Measurements from ENCODE around the gene RGL1. TPM values are rescaled to one million over a fixed set of nuclear protein-coding genes. Genes with fewer than 3 reads are reported as not detected.

RGL1 gene
- total RNA-seq, 1 experiment from 2014 or later, result 1.3 TPM

DNA sequence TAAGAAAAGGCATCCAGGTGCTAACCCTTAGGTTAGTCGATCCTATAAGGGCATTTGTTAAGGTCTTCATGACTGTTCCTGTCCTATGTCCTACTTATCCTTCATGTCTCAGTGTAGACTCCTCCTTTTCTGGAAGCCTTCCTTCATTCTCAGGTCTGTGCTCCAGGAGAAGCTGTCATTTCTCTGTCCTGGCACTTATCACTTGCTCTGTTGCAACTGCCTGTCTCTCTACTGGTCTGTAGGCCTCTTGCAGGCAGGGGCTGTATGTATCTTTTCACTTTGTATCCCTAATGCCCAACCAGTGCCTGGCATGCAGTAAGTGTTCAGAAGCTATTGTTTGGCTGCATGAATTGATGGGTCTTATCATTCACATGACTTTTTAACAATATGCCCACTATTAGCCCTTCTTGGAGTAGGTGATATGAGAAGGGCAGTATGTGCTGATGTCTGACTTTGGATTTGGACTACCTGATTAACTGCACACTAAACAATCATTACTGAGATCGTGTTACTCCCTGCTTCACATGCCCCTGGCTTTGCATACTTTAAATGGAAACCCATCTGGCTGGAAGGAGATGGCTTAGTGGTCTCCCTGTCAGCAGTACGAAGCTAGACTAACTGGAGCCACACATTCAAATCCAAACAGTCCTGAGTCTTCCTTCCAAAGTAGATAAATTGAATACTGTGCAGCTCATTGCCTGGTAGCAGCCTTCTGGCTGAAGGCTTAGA, 88.8 kb downstream of the RGL1 start:
- BruUV-seq (replicated peaks), result no TSS peak
- Histone ChIP-seq H3K36me3 (ENCODE audit: control insufficient read depth in 1 of 2, insufficient read depth in 2 of 2, low read length in 2 of 2) (no peaks in the 10 kb centered on the region), H3K27me3 (ENCODE audit: insufficient read depth, low read length) (no peaks in the 10 kb centered on the region), H3K4me3 (replicated peaks in 1 of 2; ENCODE audit: low read depth in 1 of 2, low read length in 2 of 2) (no peak overlapping the region), H3K4me1 (ENCODE audit: control insufficient read depth in 1 of 2, insufficient read depth in 2 of 2, low read length in 2 of 2) (no peaks in the 10 kb centered on the region), H3K9me3 (ENCODE audit: control insufficient read depth in 1 of 2, insufficient read depth in 1 of 2, low read depth in 1 of 2, low read length in 2 of 2) (no peaks in the 10 kb centered on the region), H3K4me2 (ENCODE audit: low read length) (no peak overlapping the region), H3K9ac (ENCODE audit: low read length) (no peak overlapping the region), H3K79me2 (ENCODE audit: insufficient read depth, low read length) (no peaks in the 10 kb centered on the region), H2AFZ (ENCODE audit: low read depth, low read length, poor library complexity, severe bottlenecking) (no peak overlapping the region), H3K27ac (ENCODE audit: low read depth, low read length) (no peak overlapping the region), H3K9me2 (ENCODE audit: insufficient read depth) (no peaks in the 10 kb centered on the region), H4K20me1 (ENCODE audit: insufficient read depth) (no peaks in the 10 kb centered on the region)
- ChIA-PET RAD21 (ENCODE audit: low non-redundant PET in 1 of 2, low total read pairs in 2 of 2, uncharacterized antibody in 2 of 2, unreplicated experiment in 2 of 2) (no interaction called here), CTCF (interaction anchor here (1.3 to 1.5 kb wide), 2 partner anchors 8 to 22 kb away, joined by 3 to 5 read pairs; no protein-coding TSS in a partner anchor), POLR2A (no interaction called here)
- TF ChIP-seq POLR2A (IDR thresholded peaks at IDR 0.05; ENCODE audit: borderline replicate concordance, extremely low read depth, insufficient read depth, insufficient read length) (no peak), EZH2 (IDR thresholded peaks at IDR 0.05) (no peak), SRF (IDR thresholded peaks at IDR 0.05; ENCODE audit: low read depth) (no peak), SIN3A (IDR thresholded peaks at IDR 0.05; ENCODE audit: low read depth) (no peak), TCF7L2 (IDR thresholded peaks at IDR 0.05; ENCODE audit: borderline replicate concordance, extremely low read depth, insufficient read depth, insufficient read length) (no peak), SP1 (IDR thresholded peaks at IDR 0.05; ENCODE audit: low read depth) (no peak), ZFX (IDR thresholded peaks at IDR 0.05) (no peak), EZH2phosphoT487 (IDR thresholded peaks at IDR 0.05; ENCODE audit: borderline replicate concordance) (no peak), CTCF (IDR thresholded peaks at IDR 0.05 in 2 of 3, conservative IDR thresholded peaks at IDR 0.05 in 1 of 3; ENCODE audit: borderline replicate concordance in 1 of 3, insufficient read depth in 1 of 3, low read depth in 2 of 3, low read length in 2 of 3) (no peak), ELF1 (IDR thresholded peaks at IDR 0.05; ENCODE audit: borderline replicate concordance, low read depth) (no peak), CBX3 (IDR thresholded peaks at IDR 0.05; ENCODE audit: low read depth) (no peak), FOSL1 (IDR thresholded peaks at IDR 0.05; ENCODE audit: low read depth) (no peak), POLR2AphosphoS5 (IDR thresholded peaks at IDR 0.05; ENCODE audit: low read depth, low read length) (no peak), REST (IDR thresholded peaks at IDR 0.05; ENCODE audit: low read depth) (no peak), ZNF274 (IDR thresholded peaks at IDR 0.05; ENCODE audit: low read depth, low read length) (no peak), ZBTB33 (IDR thresholded peaks at IDR 0.05; ENCODE audit: extremely low read depth, insufficient replicate concordance, low read length) (no peak)
- TF ChIP-seq, protein P1, sequence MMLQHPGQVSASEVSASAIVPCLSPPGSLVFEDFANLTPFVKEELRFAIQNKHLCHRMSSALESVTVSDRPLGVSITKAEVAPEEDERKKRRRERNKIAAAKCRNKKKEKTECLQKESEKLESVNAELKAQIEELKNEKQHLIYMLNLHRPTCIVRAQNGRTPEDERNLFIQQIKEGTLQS (IDR thresholded peaks at IDR 0.05), result no peak
- ATAC-seq, result no peak
- no peak for DNase-seq (ENCODE audit: low read depth, low spot score)
- intact Hi-C loops (cut with micrococcal nuclease), result no loop called here
